GM18858 (cell line): Measurements from ENCODE around the gene ARHGAP6.
"Not testable (repeated sequence)": the region's sequence is repeated elsewhere in the genome, so short reads cannot be mapped to it uniquely, and the experiment has no call there.

Experiments
- ATAC-seq: cut with Tn5 transposase; IDR thresholded peaks from one replicate; pipeline ENCODE4 v1.9.1; 2021; ENCODE audit not compliant: unreplicated experiment

Gene ARHGAP6

DNA sequence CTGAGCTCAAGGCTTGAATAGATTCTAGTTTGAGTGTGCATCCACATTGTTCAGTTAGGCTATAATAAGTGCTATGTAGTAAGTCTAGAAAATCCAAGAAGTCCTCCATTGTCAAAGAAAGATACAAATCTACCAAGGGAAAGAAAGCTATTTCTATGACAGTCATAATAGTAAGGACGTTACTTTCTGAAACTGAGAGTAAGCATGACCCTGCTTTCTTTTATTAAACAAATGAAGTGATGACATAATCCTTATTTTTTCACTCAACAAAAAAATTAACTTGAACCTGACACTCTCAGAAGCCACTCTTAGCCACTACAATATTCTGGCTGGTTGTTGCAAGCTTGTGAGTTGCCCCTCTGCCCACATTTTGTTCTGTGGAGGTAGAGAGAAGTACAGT is 406.3 kb downstream of the ARHGAP6 start:
- no peak for ATAC-seq

DNA sequence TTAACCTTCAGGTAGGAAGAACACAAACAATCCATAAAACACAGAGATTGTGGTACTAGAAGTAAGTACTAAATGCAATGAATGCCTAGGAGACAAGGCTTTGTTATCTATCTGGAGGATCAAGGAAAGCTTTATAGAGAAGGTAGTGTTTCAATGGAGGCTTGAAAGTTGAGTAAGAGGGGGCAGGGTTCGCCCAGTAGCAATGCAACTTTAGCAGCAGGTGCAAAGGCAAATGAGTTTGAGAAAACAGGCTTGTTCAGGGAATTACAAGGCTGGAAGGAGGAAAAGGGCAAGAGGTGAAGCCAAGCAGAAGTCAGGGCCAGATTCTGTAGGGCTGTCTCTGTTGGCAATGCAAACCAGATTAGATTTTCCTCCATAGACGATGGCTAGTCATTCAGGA is 408.0 kb downstream of the ARHGAP6 start:
- no peak for ATAC-seq

DNA sequence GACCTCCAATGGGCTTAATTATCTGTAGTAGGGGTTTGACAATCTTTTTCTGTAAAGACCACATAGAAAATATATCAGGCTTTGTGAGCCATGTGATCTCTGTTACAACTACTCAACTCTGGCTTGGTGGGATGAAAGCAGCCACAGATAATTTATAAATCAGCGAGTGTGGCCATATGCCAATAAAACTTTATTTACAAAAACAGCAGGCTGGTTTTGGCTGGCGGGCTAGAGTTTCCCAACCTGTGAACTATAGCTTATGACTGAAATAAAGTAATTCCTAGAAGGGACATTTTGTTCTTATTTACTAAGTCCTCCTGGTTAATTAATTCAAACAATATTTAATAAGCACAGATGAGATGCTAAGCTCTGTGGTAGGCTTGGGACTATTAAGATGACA is 408.4 kb downstream of the ARHGAP6 start:
- ATAC-seq: no peak

DNA sequence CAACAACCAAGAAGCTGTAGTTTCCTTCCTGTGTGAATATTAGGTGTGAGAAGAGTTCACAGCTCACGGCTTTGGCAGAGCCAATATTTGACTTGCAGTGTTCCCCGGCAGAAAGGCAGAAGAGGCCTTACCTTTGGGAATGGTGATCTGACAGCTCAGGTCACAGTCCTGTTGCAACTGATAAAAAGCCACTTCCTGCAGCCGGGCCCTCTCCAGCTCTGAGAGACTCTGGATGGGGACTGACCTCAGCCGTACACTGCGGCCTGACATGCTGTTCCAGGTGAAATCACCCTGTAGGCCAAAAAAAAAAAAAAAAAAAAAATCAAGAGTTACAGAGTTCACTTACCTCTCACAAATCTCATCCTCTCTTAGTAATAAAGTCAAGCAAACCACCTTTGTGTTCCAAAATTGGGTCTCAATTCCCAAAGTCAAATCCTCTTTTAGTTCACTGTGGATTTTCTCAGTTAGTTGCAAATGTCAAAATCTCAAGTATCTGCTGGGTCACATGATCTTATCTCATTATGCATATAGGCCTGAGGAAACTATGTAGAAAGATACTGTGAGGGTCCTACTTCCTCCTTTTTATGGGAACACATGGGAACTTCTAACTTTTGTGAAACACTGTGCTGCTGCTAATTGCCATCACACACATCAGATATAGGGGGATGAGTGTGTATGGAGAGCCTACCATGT is 411.2 kb downstream of the ARHGAP6 start:
- ATAC-seq: no peak

DNA sequence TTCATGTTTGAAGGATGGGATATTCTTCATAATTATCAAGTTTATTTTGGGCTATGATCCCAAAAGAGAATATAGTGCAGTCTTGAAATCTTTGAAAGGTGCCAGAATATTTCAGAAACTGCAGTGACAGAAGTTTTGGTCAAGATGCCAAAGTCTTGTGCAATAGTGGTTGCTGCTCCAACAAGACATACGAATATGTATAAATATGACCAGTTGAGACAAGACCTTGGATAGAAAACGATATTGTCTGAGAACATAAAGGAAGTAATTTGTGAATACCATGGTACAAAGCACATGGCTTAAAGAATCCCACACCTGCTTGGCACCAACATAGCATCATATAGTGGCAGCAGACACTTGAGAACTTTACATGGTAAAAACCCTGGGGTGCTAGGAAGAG is 421.1 kb downstream of the ARHGAP6 start:
- ATAC-seq: no peak

DNA sequence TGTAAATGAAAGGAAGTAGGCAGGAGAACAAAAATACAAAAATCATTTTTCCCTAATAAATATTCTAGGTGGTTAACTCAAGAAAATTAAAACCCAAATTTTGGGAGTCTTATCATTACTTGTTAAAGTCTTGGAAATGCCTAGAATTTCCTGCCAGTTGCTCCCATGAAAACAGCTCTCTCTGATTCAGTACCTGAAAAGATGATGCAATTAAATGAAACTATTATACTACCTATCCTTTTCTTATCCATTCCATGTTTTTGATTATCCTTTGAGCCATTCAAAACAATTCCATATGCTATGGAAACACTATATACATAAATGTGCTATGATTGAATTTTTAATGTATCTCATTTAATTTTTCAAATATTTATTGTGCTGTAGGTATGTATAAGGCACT is 423.0 kb downstream of the ARHGAP6 start:
- ATAC-seq: no peak

DNA sequence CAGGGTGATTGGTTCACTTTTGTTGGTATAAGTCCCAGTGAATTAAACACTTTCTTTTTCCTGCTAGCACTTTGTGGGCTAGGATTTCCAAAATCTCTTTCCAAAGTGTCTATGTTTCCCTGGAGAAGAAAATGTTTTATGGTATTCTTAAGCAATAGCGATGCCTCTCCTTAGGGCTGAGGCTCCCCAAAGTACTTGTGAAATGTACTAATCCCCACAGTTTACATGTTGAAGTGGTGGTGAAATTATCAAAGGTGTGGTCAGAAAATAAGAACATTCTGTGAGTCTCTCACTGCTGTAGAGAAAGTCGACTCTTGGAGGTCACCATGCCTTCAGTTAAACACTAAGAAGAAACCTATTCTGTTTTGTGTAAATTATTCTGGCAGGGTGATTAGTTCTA is 424.0 kb downstream of the ARHGAP6 start:
- ATAC-seq: no peak

DNA sequence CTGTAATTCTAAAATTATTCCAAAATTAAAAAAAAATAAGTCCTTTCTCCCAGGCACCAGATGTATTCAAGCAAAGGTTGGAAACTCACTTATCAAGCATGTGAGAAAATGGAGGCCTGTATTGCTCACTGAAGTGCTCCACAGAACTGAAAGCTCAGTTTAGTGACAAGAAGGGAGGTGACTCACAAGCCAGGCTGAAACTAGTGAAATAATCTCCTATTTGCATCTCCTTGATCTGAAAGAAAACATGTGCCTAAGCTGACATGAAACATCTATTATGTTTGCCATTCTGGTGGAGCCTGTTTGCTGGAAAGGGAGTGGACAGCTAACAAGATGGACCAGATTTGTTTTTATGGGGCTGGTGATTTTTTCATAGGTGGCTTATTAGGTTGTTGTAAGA is 426.5 kb downstream of the ARHGAP6 start:
- peak; percentile 80 for ATAC-seq

DNA sequence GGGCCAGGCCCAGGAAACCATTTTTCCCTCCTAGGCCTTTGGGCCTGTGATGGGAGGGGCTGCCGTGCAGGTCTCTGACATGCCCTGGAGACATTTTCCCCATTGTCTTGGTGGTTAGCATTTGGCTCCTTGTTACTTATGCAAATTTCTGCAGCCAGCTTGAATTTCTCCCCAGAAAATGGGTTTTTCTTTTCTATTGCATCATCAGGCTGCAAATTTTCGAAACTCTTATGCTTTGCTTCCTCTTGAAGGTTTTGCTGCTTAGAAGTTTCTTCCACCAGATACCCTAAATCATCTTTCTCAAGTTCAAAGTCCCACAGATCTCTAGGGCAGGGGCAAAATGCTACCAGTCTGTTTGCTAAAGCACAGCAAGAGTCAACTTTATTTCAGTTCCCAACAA is 430.3 kb downstream of the ARHGAP6 start:
- not testable (repeated sequence) for ATAC-seq

DNA sequence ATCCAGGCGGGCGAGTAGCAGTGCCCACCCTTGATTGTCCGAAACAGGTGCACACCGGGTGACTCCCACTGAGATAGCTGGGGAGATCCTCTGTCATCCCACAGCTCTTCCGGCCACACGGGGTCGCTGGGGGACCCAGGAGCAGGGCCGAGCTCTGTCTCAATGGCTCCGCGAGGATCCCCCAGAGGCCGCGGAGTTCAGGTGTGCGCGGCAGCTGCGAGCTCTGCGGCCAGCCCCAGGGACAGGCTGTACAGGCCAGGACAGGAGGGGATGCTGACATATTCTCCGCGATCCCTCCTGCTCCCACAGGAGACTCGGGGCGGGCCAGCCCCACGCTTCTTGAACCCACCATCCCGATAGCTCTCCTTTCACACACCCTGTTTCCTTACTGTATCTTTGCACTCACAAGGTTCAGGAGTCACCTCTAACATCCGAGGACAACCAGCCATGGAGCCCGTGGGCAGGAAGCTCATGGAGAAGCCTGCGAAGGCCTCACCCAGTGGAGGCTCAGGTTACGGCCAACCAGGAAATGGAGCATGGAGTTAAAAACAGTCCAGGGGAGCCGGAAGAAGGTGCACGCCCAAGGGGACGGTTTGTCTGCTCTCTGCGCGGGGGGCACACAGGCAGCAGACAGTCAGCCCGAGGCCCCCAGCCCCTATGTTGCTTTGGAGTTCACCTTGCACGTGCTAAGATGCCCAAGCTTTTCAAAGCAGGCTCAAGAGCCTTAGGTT is 450.4 kb downstream of the ARHGAP6 start:
- no peak for ATAC-seq

DNA sequence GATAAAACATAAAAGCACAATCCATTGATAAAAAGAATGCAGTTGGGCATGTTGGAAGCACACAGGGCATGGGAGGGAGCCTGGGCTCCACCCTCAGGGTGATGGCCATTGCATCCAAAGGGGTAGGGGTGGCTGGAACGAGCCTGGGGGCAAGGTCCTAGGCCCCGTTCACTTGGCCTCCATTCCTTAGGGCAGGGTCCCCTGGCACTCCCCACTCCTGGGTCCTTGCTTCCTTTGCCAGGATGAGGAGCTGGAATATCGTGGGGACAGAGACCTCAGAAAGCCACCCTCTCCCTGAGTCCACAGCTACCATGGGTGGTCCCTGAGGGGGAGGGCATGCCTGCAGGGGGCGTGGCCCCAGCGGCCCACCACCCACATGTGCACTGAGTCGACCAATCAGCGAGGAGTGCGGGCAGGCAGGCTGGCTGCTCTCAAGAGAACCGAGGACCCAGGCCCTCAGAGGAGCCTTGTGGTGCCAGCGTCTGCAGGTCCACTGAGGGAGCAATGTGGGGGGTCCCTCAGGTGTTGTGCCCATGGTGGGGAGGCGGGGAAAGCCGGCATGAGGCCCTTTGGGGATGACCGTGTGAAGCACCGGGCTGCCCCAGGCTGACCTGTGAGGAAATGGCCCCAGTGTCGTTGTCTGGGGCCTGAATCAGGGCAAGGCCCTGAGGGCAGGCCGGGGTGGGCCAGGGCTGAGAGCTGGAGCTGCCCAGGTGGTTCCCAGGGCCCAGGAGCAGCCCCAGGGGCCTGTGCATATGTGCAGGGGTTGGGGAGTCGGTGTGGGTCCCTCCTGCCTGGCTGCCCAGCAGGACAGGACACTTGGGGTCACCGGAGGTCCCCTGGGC is 451.2 kb downstream of the ARHGAP6 start:
- no peak for ATAC-seq

DNA sequence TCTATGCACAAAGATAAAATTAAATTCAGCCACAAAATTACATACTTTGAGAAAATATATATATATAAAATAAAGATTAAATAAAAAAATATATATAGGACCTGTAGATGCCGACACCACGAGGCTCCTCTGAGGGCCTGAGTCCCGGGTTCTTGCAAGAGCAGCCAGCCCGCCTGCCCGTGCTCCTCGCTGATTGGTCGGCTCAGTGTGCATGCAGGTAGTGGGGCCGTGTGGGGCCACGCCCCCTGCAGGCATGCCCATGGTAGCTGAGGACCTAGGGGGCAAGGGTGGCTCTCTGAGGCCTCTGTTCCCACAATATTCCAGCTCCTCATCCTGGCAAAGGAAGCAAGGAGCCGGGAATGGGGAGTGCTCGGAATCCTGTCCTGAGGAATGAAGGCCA is 453.0 kb downstream of the ARHGAP6 start:
- ATAC-seq: no peak

DNA sequence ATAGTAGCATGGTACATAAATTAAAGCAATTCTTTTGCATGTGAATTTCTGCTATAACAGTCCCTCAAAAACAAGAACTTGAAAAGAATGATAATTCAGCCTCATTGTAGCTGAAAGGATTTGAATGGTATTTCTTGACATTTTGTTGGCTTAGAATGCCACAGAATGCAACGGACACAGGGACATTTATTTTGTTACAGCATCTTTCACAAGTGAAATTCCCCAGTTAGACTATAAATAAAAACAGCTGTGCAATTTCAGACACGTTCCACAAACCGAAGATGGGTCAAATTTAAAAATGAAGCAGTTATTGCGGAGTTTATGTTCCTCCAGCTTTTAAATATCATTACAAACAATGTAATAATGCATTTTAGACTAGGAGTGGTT is 455.3 kb downstream of the ARHGAP6 start:
- ATAC-seq: no peak

DNA sequence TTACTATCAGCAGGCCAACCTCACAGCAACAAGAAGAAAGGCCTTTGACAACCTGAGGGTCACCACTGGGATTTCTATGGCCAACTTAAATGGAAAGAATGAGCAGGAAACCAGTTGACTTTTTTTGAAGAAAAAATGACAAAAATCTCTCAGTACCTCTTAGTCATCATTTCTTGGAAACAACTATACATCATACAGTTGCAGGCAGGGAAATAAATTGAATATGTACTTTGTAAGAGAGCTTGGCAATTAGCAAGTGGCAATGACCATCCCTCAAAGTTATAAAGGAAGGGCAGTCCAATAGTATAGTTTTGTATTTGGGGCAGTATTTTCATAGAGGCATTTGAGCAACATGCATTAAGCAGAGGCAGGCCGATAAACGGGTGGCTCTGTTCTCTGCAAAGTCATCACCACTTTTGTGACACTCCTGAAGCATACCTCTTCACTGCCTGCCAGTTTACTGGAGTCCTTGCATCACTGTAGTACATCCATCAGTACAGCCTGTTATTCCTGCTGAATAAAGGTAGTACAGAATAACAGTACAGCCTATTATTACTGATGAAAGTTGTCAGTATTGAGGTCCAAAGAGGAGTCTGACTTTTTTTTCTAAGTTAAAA is 455.8 kb downstream of the ARHGAP6 start:
- no peak for ATAC-seq

DNA sequence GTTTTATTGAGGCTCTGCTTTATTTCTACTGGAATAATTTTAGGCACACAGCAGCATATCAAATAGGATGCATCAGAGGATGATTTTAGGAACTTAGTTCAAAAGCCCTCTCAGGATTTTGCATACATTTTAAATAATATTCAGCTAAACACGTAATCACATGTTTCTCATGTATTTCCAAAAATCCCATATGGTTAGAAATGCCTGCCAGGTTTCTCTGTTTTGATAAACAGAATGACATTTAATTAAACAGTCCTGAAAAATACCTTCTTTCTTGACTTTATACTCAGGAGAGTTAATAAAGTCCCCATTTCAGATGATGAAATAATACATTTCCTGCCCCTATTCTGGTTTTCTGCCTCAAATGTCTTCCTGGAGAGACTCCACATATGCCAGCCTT is 459.0 kb downstream of the ARHGAP6 start:
- no peak for ATAC-seq

DNA sequence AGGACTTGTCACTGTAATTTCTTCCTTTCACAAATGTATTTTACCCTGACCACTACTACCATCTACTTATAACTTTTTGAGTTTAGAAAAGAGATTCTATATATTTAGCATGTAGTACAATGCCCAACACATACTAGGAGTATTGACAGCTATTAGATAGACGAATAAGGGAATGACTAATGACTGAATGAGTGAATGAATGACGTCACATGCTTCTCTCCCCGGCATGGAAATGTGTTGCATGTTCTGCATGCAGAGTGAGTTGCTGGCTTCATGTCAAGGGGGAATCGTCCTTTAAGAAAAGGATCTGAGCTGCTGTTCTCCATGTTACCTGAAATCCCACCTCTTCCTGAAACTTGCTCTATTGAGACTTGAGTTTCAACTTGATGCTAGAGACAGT is 459.9 kb downstream of the ARHGAP6 start:
- ATAC-seq: no peak

DNA sequence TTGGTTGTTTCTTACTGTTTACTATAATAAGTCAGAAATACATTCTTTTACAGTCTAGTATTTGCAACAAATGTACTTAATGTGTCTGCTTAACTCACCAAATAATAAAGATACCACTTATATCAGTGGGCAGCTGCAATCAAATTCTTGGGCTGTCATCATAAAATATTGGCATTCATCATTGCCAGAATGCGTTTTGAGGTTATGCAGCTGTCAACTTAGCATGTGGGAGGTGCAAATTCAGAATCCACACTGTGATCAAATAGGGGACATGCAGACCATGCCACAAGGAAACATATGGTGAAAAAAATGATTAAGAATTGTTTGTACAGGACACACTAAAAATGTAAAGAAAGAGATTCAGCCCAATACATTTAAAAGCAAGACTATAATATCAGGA is 468.0 kb downstream of the ARHGAP6 start:
- no peak for ATAC-seq

DNA sequence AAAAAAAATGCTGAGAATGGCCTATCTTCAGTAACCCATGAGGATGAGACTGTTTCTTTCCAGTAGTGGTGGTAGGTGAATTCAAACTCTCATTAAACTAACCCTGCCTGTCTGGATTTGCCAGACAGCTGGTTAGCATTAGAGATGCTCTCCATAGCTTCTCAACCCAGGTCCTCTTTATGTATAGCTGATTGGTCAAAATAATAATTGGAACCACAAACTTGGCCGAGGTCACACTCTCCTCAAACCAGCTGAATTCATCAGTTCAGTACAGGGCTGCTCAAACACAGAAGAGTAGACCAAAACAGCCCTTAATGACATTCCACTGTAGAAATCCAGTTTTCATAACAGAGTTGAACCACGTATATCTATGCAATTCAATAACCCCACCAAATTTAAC is 469.2 kb downstream of the ARHGAP6 start:
- no peak for ATAC-seq

DNA sequence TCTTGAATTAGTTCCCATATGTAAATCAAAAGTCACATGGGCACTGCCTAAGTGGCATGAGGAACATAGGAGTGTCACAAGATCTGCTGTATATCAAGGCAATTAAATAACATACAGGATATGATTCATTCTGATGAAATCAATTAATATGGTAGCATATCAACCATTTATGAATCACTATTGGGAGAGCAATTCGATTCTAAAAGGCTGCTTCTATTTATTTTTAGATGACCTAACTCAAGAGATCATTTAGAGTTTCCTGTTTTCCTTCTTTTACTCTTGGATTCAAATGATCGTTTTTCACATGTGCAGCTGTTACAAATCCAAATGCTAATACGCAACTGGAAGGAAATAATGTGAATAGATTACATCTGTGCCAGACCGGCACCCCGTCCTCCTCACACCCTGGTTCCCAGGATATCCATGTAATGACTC is 472.7 kb downstream of the ARHGAP6 start:
- ATAC-seq: no peak

DNA sequence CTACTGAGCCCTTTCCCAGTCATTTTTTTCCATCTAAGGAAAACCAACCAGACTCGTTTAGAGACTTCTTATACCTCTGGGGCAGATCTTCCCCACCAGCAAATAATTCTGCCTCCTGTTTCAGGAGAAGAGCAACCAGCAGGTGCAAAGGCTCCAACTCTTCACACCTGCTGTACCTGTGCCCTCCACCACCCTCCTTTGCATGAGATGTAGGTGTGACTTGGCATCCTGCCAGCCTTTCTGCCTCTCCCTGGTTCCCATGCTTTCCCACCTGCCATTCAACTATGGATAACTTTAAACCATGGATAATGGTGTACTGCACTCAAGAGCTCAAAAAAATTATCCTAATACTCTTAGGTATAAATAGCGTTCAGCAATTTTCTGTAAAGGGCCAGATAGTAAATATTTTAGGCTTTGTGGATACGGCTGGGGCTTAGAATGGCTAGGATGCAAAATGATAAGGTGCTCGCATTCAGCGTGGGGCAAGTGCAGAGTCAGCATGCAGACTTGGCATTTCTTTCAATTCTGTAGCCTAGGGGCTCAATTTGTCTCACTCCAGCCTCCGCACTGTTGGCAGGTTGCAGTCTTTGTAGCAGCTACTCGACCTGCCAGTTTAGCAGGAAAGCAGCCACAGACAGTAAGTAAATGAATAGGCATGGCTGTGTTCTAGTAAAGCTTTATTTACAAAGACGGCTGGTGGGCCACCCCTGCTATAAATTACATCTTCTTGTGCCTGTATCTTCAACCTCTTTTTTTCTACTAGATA is 474.8 kb downstream of the ARHGAP6 start:
- ATAC-seq: no peak

DNA sequence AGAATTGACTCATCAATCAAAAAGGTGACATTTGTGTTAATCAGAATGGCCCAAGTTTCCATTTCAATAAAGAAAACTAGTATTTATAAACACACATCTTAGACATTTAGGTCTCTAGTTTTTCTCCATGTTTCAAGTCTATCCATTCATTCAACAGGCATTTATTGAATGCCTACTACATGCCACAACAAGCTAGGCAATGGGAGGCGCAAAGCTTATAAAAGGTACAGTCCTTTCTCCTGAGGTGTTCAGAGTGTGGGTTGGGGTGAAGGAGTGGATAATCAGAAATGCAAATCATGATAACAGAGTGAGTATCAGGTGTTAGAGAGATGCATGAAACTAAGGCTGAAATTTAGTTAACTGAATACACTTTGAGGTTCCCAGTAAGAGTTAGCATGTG is 476.6 kb downstream of the ARHGAP6 start:
- no peak for ATAC-seq
